SK-N-SH (cell line): ENCODE results near the gene CA10.

Experiments
- CTCF ChIP-seq: fragments of 200-600 bp; sonication (generic); IDR thresholded peaks from 2 replicates; pipeline ENCODE4 v1.6.1; 2017; ENCODE audit warnings: antibody characterized with exemption, mild to moderate bottlenecking, moderate library complexity
- ELF1 ChIP-seq: IDR thresholded peaks from 2 replicates; pipeline ENCODE4 v1.4.0; 2012
- EP300 ChIP-seq, 2 experiments: IDR thresholded peaks; 2 replicates each; pipeline versions ENCODE4 v1.4.0 to v1.6.1; 2012; ENCODE audit warnings: borderline replicate concordance in 1 of 2, low read depth in 1 of 2, low read length in 1 of 2
- EZH2phosphoT487 ChIP-seq: fragments of 200-600 bp; sonication (generic); IDR thresholded peaks from 2 replicates; pipeline ENCODE4 v1.6.1; 2017; ENCODE audit warnings: low read depth, mixed run types, mild to moderate bottlenecking, antibody characterized with exemption, moderate library complexity, borderline replicate concordance
- RAD21 ChIP-seq: IDR thresholded peaks from 2 replicates; pipeline ENCODE4 v1.6.1; 2012; ENCODE audit warnings: mild to moderate bottlenecking, low read length
- RFX5 ChIP-seq: IDR thresholded peaks from 2 replicates; pipeline ENCODE4 v1.6.1; 2012; ENCODE audit warnings: mild to moderate bottlenecking, improper control_type of control experiment, low read length
- SIN3A ChIP-seq: IDR thresholded peaks from 2 replicates; pipeline ENCODE4 v1.6.1; 2012; ENCODE audit warnings: low read depth, mild to moderate bottlenecking, low read length, moderate library complexity, borderline replicate concordance
- TF ChIP-seq, protein P1 (sequence below): IDR thresholded peaks from 2 replicates; pipeline ENCODE4 v1.4.0; 2012; ENCODE audit warnings: low read depth

GRCh38 chr17:51734462-51734861, 424.1 kb downstream of the CA10 start:
- TF ChIP-seq CTCF = peak; percentile 31
- TF ChIP-seq, protein P1, sequence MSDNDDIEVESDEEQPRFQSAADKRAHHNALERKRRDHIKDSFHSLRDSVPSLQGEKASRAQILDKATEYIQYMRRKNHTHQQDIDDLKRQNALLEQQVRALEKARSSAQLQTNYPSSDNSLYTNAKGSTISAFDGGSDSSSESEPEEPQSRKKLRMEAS = no peak
- TF ChIP-seq ELF1 = no peak
- TF ChIP-seq EZH2phosphoT487 = no peak
- TF ChIP-seq RAD21 = peak; percentile 11; the same call in 1 of the 2 replicates
- no peak for TF ChIP-seq RFX5
- TF ChIP-seq EP300 (IDR thresholded peaks at IDR 0.05; ENCODE audit: borderline replicate concordance in 1 of 2, low read depth in 1 of 2, low read length in 1 of 2) = no peak
- no peak for TF ChIP-seq SIN3A
